Neuronal stem cell (in vitro differentiated cells): Measurements from ENCODE around the gene XYLT1.
A peak's percentile ranks its signal among the peaks of the same experiment; 100 is the strongest.

Experiments
- DNase-seq: peaks from one replicate; pipeline ENCODE4 v3.0.0-alpha.2; 2013; ENCODE audit warnings: low spot score
- H2AFZ ChIP-seq: one replicate; pipeline ENCODE4 v1.6.1; 2013; ENCODE audit warnings: mild to moderate bottlenecking, low read length, inconsistent platforms
- H2AK5ac ChIP-seq: 2 replicates; pipeline ENCODE4 v1.6.1; 2013; ENCODE audit warnings: low read depth, mild to moderate bottlenecking, inconsistent platforms, low read length, moderate library complexity, mixed read lengths
- H2BK120ac ChIP-seq: 2 replicates; pipeline ENCODE4 v1.6.1; 2013; ENCODE audit warnings: low read depth, mild to moderate bottlenecking, inconsistent platforms, low read length, moderate library complexity, mixed read lengths
- H2BK12ac ChIP-seq: one replicate; pipeline ENCODE4 v1.6.1; 2013; ENCODE audit warnings: low read length, inconsistent platforms
- H2BK15ac ChIP-seq: 2 replicates; pipeline ENCODE4 v1.6.1; 2013; ENCODE audit warnings: mild to moderate bottlenecking, low read length, inconsistent platforms, mixed read lengths
- H2BK5ac ChIP-seq: one replicate; pipeline ENCODE4 v1.6.1; 2013; ENCODE audit warnings: inconsistent platforms, mild to moderate bottlenecking, low read length, moderate library complexity
- H3K14ac ChIP-seq: one replicate; pipeline ENCODE4 v1.6.1; 2013; ENCODE audit warnings: low read length, inconsistent platforms
- H3K18ac ChIP-seq: 2 replicates; pipeline ENCODE4 v1.6.1; 2013; ENCODE audit warnings: low read length, inconsistent platforms
- H3K23ac ChIP-seq: 2 replicates; pipeline ENCODE4 v1.6.1; 2013; ENCODE audit warnings: low read depth, mild to moderate bottlenecking, mixed read lengths, low read length, inconsistent platforms; ENCODE audit not compliant: poor library complexity
- H3K27ac ChIP-seq: replicated peaks from 3 replicates; pipeline ENCODE4 v1.5.1; 2013; ENCODE audit warnings: low read length, inconsistent platforms
- H3K27me3 ChIP-seq, 3 experiments: 2 replicates each; pipeline ENCODE4 v1.6.1; 2013; ENCODE audit warnings: low read length in 3 of 3, mild to moderate bottlenecking in 2 of 3, inconsistent platforms in 1 of 3, low read depth in 1 of 3, mixed read lengths in 1 of 3, moderate library complexity in 1 of 3; ENCODE audit not compliant: control insufficient read depth in 3 of 3, insufficient read depth in 3 of 3
- H3K36me3 ChIP-seq, 2 donors: replicated peaks in 1 of 2; 2 replicates each; pipeline ENCODE4 v1.6.1; 2013; ENCODE audit warnings: low read length in 2 of 2; ENCODE audit not compliant: control insufficient read depth in 2 of 2, insufficient read depth in 2 of 2
- H3K4ac ChIP-seq: 2 replicates; pipeline ENCODE4 v1.6.1; 2013; ENCODE audit warnings: inconsistent platforms, mild to moderate bottlenecking, low read length, moderate library complexity
- H3K4me1 ChIP-seq, 2 donors: 1 replicate in 1 of 2; 2 replicates in 1 of 2; pipeline ENCODE4 v1.6.1; 2013; ENCODE audit warnings: low read length in 2 of 2, low read depth in 1 of 2; ENCODE audit not compliant: control insufficient read depth in 2 of 2, insufficient read depth in 1 of 2
- H3K4me2 ChIP-seq: one replicate; pipeline ENCODE4 v1.6.1; 2013; ENCODE audit warnings: mild to moderate bottlenecking, low read length, inconsistent platforms; ENCODE audit not compliant: insufficient read depth, poor library complexity, severe bottlenecking
- H3K4me3 ChIP-seq, 2 donors: 2 replicates each; pipeline ENCODE4 v1.5.1; 2013; ENCODE audit warnings: low read length in 2 of 2, mild to moderate bottlenecking in 2 of 2, inconsistent platforms in 1 of 2, moderate library complexity in 1 of 2
- H3K79me1 ChIP-seq: one replicate; pipeline ENCODE4 v1.6.1; 2013; ENCODE audit warnings: low read depth, mild to moderate bottlenecking, inconsistent platforms, low read length, moderate library complexity
- H3K9ac ChIP-seq: one replicate; pipeline ENCODE4 v1.6.1; 2013; ENCODE audit warnings: mild to moderate bottlenecking, low read depth, low read length, inconsistent platforms; ENCODE audit not compliant: poor library complexity
- H3K9me3 ChIP-seq, 2 donors: replicated peaks in 1 of 2; 2 replicates each; pipeline versions ENCODE3 to v1.6.1; 2013; ENCODE audit warnings: low read length in 2 of 2, mild to moderate bottlenecking in 2 of 2, inconsistent platforms in 1 of 2, low read depth in 1 of 2, mixed read lengths in 1 of 2, moderate library complexity in 1 of 2; ENCODE audit not compliant: control insufficient read depth in 2 of 2, insufficient read depth in 1 of 2
- H4K8ac ChIP-seq: one replicate; pipeline ENCODE4 v1.6.1; 2013; ENCODE audit warnings: low read depth, mild to moderate bottlenecking, inconsistent platforms, low read length, moderate library complexity
- H4K91ac ChIP-seq: one replicate; pipeline ENCODE4 v1.6.1; 2013; ENCODE audit warnings: low read length, low read depth, mild to moderate bottlenecking, inconsistent platforms; ENCODE audit not compliant: poor library complexity
- WGBS, 2 donors: extraction: QIAGEN DNeasy Blood & Tissue Kit; methylation state at CpG; one replicate each; pipeline ENCODE4 v1.1.7; 2013; ENCODE audit warnings: missing lambda C conversion rate in 2 of 2, mixed read lengths in 1 of 2; ENCODE audit not compliant: insufficient read length in 2 of 2, insufficient replicate concordance in 1 of 2; ENCODE audit errors: extremely low coverage in 2 of 2; 5-methylcytosine and 5-hydroxymethylcytosine counted together

XYLT1 gene

DNA sequence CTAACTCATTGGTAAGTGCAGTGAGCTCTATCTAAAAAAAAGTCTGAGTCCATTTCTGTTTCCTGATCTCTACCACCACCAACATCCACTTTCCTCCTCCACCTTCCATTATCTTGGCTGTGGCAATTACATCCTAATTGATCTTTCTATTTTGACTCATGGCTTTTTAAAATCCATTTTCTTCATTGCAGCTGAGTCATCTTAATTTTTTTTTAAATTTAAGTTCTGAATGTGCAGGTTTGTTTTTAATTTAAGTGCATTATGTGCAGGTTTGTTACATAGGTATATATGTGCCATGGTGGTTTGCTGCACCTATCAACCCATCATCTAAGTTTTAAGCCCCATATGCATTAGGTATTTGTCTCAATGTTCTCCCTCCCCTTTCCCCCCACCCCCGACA, 390.7 kb downstream of the XYLT1 start:
- Histone ChIP-seq H3K4ac (no peak overlapping the region), H3K79me1 (no peaks in the 10 kb centered on the region), H3K27me3 (no peaks in the 10 kb centered on the region), H2BK120ac (no peak overlapping the region), H3K23ac (no peak overlapping the region), H3K27ac (no peak overlapping the region), H3K4me2 (no peak overlapping the region), H3K14ac (no peak overlapping the region), H3K4me3 (no peak overlapping the region), H3K4me1 (peaks cover 14 to 27% of the 10 kb centered on the region in 2 donors), H2BK15ac (no peak overlapping the region), H3K36me3 (no peaks in the 10 kb centered on the region), H3K18ac (no peak overlapping the region), H3K9me3 (no peaks in the 10 kb centered on the region), H2BK12ac (no peak overlapping the region), H2AFZ (no peak overlapping the region), H4K8ac (no peak overlapping the region), H4K91ac (no peak overlapping the region), H2AK5ac (no peak overlapping the region), H3K9ac (no peak overlapping the region), H2BK5ac (no peak overlapping the region)
- DNase-seq = no peak
- no CpG with 5 or more reads among the region's 1 CpG for WGBS, 2 donors

DNA sequence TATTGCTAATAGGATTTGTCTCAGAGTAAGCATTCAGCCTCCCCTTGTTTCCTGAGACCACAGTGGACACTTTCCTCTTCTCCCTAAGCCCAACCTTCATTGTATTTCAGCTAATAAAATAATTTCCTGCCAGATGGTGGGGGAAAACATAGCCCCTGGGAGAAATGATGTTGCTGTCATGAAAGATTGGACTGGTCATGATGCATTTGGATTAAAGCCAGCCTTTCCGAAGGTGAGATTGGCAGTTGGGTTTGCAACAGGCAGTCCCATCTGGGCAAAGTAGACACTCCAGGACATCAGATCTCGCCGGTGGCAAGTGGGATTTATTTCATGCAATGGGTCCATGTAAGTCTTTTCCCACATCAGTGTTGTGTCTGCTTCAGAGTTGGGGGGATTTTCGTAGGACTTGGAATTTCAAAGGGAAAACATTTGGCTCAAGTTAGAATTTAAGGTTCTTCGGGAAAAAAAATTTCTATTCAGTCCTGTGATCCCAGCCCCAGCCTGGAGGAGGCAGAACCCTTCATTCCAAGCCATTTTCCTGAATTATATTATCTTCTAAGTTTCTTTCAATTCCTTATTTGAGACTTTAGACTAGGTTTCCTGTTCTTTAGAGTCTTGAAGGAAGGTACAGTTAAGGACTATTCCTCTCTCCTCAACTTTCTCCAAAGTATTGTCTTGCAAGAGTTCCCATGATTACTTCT, 391.7 kb downstream of the XYLT1 start:
- H3K27me3 ChIP-seq = no peaks in the 10 kb centered on the region
- H4K8ac ChIP-seq = no peak overlapping the region
- H3K9ac ChIP-seq = no peak overlapping the region
- no CpG with 5 or more reads among the region's 5 CpGs for WGBS, 2 donors
- H3K18ac ChIP-seq = no peak overlapping the region
- H2AK5ac ChIP-seq = no peak overlapping the region
- no peak overlapping the region for H2AFZ ChIP-seq
- no peak overlapping the region for H2BK15ac ChIP-seq
- H2BK120ac ChIP-seq = no peak overlapping the region
- H3K14ac ChIP-seq = no peak overlapping the region
- H3K23ac ChIP-seq = no peak overlapping the region
- no peaks in the 10 kb centered on the region for H3K9me3 ChIP-seq
- no peaks in the 10 kb centered on the region for H3K36me3 ChIP-seq
- H3K27ac ChIP-seq = no peak overlapping the region
- no peak overlapping the region for H3K4me2 ChIP-seq
- DNase-seq = no peak
- no peak overlapping the region for H3K4me3 ChIP-seq
- H3K4me1 ChIP-seq = peaks cover 12 to 18% of the 10 kb centered on the region in 2 donors
- no peak overlapping the region for H3K4ac ChIP-seq
- no peaks in the 10 kb centered on the region for H3K79me1 ChIP-seq
- no peak overlapping the region for H2BK12ac ChIP-seq
- H4K91ac ChIP-seq = no peak overlapping the region
- H2BK5ac ChIP-seq = no peak overlapping the region

DNA sequence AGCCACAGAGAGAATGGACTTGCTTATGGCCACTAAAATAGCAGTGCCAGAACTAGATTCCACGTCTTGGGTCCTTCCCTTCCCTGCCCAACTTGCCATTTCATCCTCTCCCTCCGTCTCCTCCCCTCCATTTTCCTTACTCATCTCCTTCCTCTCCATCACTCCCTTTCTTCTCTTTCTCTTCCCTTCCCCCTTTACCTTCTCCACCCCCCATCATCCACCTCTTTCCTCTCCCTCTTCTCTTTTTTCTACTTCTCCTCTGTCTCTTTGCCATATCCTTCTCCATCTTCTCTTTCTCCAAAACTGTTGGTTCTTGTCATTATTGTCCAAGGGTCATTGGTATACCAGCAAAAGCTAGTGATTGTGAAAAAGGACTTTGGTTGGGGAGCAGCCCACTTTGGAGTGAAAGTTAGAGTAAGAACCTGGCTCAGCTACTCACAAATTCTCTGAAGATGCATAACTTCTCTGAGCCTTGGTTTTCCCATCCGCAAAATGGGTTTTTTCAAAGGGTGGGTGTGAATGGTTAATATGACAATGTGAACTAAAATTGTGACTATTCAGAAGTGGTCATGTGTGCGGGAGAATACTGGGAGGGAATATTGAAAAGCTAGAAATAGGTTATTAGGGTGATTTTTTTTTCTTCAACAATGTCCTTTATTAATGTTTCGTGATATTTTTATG, 393.8 kb downstream of the XYLT1 start:
- Histone ChIP-seq H4K91ac (no peak overlapping the region), H3K18ac (no peak overlapping the region), H3K36me3 (no peaks in the 10 kb centered on the region), H2AFZ (no peak overlapping the region), H2BK12ac (no peak overlapping the region), H3K79me1 (no peaks in the 10 kb centered on the region), H3K14ac (no peak overlapping the region), H3K27me3 (no peaks in the 10 kb centered on the region), H2BK5ac (no peak overlapping the region), H2BK120ac (no peak overlapping the region), H3K23ac (no peak overlapping the region), H3K4me1 (peaks cover 0 to under 1% of the 10 kb centered on the region in 2 donors), H3K4me2 (no peak overlapping the region), H3K4ac (no peak overlapping the region), H2BK15ac (peak overlapping the region; percentile 30), H4K8ac (no peak overlapping the region), H3K9me3 (no peaks in the 10 kb centered on the region), H3K9ac (no peak overlapping the region), H3K27ac (no peak overlapping the region), H3K4me3 (no peak overlapping the region), H2AK5ac (no peak overlapping the region)
- 100% methylated on average over 1 of the region's 5 CpGs; no CpG with 5 or more reads in 1 of the 2 donors for WGBS, 2 donors
- no peak for DNase-seq

DNA sequence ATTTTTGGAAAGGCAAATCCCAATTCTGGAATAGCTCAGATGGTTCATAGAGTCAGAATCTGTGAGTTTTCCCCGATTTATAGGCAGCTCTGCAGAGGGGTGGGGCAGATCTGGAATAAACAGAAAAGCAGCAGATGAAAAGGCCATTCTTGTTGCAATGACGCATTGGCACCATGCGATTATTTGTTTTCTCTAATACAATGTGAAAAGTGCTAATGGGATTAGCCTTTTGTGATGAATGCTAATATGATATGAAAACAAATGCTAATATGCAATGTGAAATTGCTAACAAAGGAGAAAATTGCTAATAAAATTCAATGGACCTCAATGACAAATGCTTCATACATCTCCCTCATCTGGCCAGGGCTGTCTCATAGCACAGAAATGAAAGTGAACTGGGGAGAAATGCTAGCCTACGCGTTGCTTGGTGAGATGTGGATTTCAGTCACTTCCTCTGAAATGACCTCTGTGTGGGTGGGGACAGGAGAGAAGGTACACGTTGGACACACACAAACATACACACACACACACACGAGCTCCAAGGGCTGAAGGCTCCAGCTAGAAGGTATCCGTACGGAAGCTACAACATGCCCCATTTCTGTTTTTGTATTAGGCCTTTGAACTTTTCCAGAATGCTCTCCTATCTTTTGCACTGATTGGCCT, 394.5 kb downstream of the XYLT1 start:
- Histone ChIP-seq H2AK5ac (no peak overlapping the region), H3K27me3 (no peaks in the 10 kb centered on the region), H3K4me3 (no peak overlapping the region), H2AFZ (no peak overlapping the region), H2BK12ac (no peak overlapping the region), H2BK120ac (no peak overlapping the region), H3K27ac (no peak overlapping the region), H4K91ac (no peak overlapping the region), H3K4me1 (no peaks in the 10 kb centered on the region), H3K9me3 (no peaks in the 10 kb centered on the region), H2BK15ac (peak overlapping the region; percentile 30), H3K14ac (no peak overlapping the region), H3K4me2 (no peak overlapping the region), H3K18ac (no peak overlapping the region), H4K8ac (no peak overlapping the region), H3K9ac (no peak overlapping the region), H3K23ac (no peak overlapping the region), H3K79me1 (no peaks in the 10 kb centered on the region), H3K36me3 (no peaks in the 10 kb centered on the region), H2BK5ac (no peak overlapping the region), H3K4ac (no peak overlapping the region)
- no CpG with 5 or more reads among the region's 9 CpGs for WGBS, 2 donors
- DNase-seq = no peak
